ENCODE data around the gene STRN3.

The STRN3 gene

DNA sequence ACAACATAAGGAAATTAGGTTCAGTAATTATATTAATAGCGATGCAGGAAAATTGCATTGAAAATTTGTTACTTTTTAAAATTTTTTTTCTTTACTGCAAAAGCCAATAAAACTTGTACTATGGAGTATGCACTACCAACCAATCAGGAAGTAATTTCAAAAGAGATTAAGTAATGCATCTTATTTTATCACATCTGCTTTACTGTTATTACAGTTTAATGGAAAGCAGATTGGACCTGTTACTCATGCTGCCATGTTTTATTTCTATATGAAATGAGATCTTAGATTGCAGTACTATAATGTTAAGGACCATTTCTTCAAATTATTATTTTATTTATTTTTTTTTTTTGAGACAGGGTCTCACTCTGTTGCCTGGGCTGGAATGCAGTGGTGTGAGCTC lies 1.7 kb upstream of the STRN3 start:
- Histone ChIP-seq H3K9me3 (ENCODE audit: control insufficient read depth, insufficient read depth, low read length) (no peaks in the 10 kb centered on the region), H3K79me2 (ENCODE audit: control insufficient read depth, low read length) (peaks cover 51% of the 10 kb centered on the region), H3K9me2 (replicated peaks; ENCODE audit: control insufficient read depth, low read length) (no peaks in the 10 kb centered on the region), H3K4me2 (ENCODE audit: low read length) (no peak overlapping the region), H3K36me3 (ENCODE audit: control insufficient read depth, low read length) (peaks cover 14% of the 10 kb centered on the region), H3K27ac (ENCODE audit: low read depth, low read length) (no peak overlapping the region), H3K4me1 (ENCODE audit: control insufficient read depth, low read length) (peaks cover 35% of the 10 kb centered on the region), H3F3A (ENCODE audit: control insufficient read depth, insufficient read depth) (no peaks in the 10 kb centered on the region; the same call in 1 of the 2 replicates), H3K27me3 (ENCODE audit: control insufficient read depth, low read length) (no peaks in the 10 kb centered on the region), H3K4me3 (ENCODE audit: low read length) (no peak overlapping the region), H4K20me1 (ENCODE audit: control insufficient read depth, insufficient read depth, low read depth, low read length) (0 out of 2 replicates have a peak, but pooled peaks cover 6% of the 10 kb centered on the region)
- no peak for TF ChIP-seq EZH2phosphoT487 (IDR thresholded peaks at IDR 0.05; ENCODE audit: borderline replicate concordance, low read length)
- TF ChIP-seq, protein P1, sequence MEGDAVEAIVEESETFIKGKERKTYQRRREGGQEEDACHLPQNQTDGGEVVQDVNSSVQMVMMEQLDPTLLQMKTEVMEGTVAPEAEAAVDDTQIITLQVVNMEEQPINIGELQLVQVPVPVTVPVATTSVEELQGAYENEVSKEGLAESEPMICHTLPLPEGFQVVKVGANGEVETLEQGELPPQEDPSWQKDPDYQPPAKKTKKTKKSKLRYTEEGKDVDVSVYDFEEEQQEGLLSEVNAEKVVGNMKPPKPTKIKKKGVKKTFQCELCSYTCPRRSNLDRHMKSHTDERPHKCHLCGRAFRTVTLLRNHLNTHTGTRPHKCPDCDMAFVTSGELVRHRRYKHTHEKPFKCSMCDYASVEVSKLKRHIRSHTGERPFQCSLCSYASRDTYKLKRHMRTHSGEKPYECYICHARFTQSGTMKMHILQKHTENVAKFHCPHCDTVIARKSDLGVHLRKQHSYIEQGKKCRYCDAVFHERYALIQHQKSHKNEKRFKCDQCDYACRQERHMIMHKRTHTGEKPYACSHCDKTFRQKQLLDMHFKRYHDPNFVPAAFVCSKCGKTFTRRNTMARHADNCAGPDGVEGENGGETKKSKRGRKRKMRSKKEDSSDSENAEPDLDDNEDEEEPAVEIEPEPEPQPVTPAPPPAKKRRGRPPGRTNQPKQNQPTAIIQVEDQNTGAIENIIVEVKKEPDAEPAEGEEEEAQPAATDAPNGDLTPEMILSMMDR (IDR thresholded peaks at IDR 0.05; ENCODE audit: low read depth, low read length, poor library complexity, severe bottlenecking) = no peak

DNA sequence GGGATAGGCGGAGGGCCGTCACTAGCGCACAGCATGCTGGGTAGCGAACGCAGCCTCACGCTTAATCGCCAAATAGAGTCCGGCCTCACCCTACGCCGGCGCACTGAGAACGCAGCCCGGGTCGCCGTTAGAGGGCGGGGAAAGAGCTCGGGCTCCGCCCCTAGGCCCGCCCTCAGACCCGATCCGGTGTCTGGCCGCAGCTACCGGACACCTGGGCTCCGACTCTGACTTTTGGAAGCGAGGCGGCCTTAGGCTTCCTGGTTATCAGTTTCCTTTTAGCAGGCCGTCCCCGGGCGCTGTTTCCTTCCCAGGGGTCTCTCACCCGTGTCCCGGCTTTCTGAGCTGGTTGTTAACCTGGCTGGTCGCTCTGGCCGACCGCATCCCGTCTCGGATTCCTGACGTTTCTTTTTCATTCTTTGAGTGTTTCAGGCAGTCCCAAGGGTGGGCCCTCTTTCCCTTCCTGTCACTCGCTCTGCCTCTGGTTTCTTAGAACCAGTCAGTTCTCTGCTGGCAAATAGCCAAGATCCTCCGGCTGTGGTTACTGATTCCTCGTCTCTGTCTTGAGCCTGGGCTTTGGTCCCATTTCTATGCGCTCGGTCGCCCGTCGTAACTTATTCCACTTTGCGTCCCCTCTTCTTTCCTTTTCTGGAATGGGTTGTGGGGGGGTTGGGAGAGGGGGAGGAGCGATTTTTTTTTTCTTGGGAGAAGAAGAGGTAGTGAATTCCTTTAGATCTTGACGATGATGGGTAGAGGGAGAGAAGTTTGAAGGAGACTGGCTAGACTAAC lies 464 bp upstream of the STRN3 start:
- H3K27ac ChIP-seq (ENCODE audit: low read depth, low read length) = peak overlapping the region; percentile 71
- peaks cover 32% of the 10 kb centered on the region for H3K4me1 ChIP-seq (ENCODE audit: control insufficient read depth, low read length)
- H3F3A ChIP-seq (ENCODE audit: control insufficient read depth, insufficient read depth) = no peaks in the 10 kb centered on the region; the same call in 1 of the 2 replicates
- peaks cover 63% of the 10 kb centered on the region for H3K79me2 ChIP-seq (ENCODE audit: control insufficient read depth, low read length)
- no peaks in the 10 kb centered on the region for H3K9me2 ChIP-seq (replicated peaks; ENCODE audit: control insufficient read depth, low read length)
- TF ChIP-seq EZH2phosphoT487 (IDR thresholded peaks at IDR 0.05; ENCODE audit: borderline replicate concordance, low read length) = no peak
- TF ChIP-seq, protein P1 (IDR thresholded peaks at IDR 0.05; ENCODE audit: low read depth, low read length, poor library complexity, severe bottlenecking) = no peak
- peak overlapping the region; percentile 88 for H3K4me2 ChIP-seq (ENCODE audit: low read length)
- H3K9me3 ChIP-seq (ENCODE audit: control insufficient read depth, insufficient read depth, low read length) = no peaks in the 10 kb centered on the region
- 0 out of 2 replicates have a peak, but pooled peaks cover 6% of the 10 kb centered on the region for H4K20me1 ChIP-seq (ENCODE audit: control insufficient read depth, insufficient read depth, low read depth, low read length)
- H3K27me3 ChIP-seq (ENCODE audit: control insufficient read depth, low read length) = no peaks in the 10 kb centered on the region
- peaks cover 22% of the 10 kb centered on the region for H3K36me3 ChIP-seq (ENCODE audit: control insufficient read depth, low read length)
- peak overlapping the region; percentile 87 for H3K4me3 ChIP-seq (ENCODE audit: low read length)

DNA sequence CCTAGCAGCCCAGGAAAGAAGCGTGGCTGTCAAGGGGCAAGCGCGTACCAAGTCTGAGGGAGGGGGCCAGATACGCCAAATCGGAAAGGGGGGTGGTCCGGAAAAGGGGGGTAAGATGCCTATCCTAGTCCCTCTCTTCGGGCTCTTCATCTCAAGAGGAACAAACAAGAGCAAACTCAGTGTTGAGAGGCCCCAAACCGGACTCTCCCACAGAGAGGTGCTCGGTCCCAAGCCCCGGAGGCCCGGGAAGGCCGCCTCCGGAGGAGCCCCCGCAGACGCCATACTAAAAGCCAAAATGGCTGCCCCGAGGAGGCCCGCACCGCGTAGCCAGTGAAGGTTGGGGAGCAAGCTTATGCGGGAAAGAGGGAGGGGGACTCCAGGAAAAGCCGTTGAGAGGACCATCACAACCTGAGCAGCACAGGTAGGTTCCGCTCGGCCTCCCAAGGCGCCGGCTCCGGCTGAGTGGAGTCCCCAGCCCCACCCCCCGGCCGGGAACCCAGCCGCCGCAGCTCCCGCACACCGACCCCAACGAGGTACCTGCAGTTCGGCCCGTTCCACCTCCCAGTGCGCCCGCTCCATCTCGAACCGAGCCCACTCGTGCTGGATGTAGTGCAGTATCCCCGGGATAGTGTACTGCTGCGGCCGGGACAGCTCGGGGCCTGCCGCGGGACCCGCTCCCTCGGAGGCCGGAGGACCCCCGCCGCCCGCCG lies 657 bp downstream of the STRN3 start, which contains the start of gene AP4S1:
TSS of gene AP4S1 (plus strand) at position 283 of the 710 bp plus-strand sequence. CDS start 40,548 bp downstream, outside the sequence.
- Histone ChIP-seq H3K9me3 (ENCODE audit: control insufficient read depth, insufficient read depth, low read length) (no peaks in the 10 kb centered on the region), H3F3A (ENCODE audit: control insufficient read depth, insufficient read depth) (no peaks in the 10 kb centered on the region; the same call in 1 of the 2 replicates), H3K4me3 (ENCODE audit: low read length) (peak within 1 kb of the TSS; percentile 87), H3K9me2 (replicated peaks; ENCODE audit: control insufficient read depth, low read length) (no peaks in the 10 kb centered on the region), H4K20me1 (ENCODE audit: control insufficient read depth, insufficient read depth, low read depth, low read length) (0 out of 2 replicates have a peak, but pooled peaks cover 6% of the 10 kb centered on the region), H3K79me2 (ENCODE audit: control insufficient read depth, low read length) (peaks cover 72% of the 10 kb centered on the region), H3K36me3 (ENCODE audit: control insufficient read depth, low read length) (peaks cover 33% of the 10 kb centered on the region), H3K27ac (ENCODE audit: low read depth, low read length) (peak within 1 kb of the TSS; percentile 71), H3K27me3 (ENCODE audit: control insufficient read depth, low read length) (no peaks in the 10 kb centered on the region), H3K4me2 (ENCODE audit: low read length) (peak within 1 kb of the TSS; percentile 88), H3K4me1 (ENCODE audit: control insufficient read depth, low read length) (peaks cover 28% of the 10 kb centered on the region)
- no peak for TF ChIP-seq EZH2phosphoT487 (IDR thresholded peaks at IDR 0.05; ENCODE audit: borderline replicate concordance, low read length)
- TF ChIP-seq, protein P1 (IDR thresholded peaks at IDR 0.05; ENCODE audit: low read depth, low read length, poor library complexity, severe bottlenecking) = no peak
